Measurements from ENCODE around the gene ITSN1. TPM values are rescaled to one million over a fixed set of nuclear protein-coding genes. Genes with fewer than 3 reads are reported as not detected.

Gene ITSN1
- total RNA-seq, 1 donor from 2014 or later: 77.5 TPM

DNA sequence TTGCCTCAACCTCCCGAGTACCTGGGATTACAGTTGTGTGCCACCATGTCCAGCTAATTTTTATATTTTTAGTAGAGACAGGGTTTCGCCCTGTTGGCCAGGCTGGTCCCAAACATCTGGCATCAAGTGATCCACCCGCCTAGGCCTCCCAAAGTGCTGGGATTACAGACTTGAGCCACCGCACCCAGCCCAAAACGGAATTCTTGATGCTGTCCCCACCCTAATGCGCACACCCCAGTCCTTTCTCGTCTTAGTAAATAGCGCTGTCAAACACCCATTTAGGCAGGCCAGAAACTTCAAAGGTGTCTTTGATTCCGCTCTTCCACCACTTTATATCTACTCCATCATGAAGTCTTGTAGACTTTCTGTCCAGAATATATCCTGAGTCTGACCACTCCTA, 35.1 kb downstream of the ITSN1 start:
- DNase-seq (ENCODE audit: low spot score in 2 of 2, unreplicated experiment in 2 of 2): no peak
- Mint-ChIP-seq H3K4me1 (peaks cover 10% of the 10 kb centered on the region), H3K36me3 (peaks cover 6% of the 10 kb centered on the region), H3K27ac (peak overlapping the region; percentile 23), H3K27me3 (ENCODE audit: low read depth) (no peaks in the 10 kb centered on the region), H3K9me3 (no peaks in the 10 kb centered on the region), H3K4me3 (no peak overlapping the region)
- TF ChIP-seq, protein P1, sequence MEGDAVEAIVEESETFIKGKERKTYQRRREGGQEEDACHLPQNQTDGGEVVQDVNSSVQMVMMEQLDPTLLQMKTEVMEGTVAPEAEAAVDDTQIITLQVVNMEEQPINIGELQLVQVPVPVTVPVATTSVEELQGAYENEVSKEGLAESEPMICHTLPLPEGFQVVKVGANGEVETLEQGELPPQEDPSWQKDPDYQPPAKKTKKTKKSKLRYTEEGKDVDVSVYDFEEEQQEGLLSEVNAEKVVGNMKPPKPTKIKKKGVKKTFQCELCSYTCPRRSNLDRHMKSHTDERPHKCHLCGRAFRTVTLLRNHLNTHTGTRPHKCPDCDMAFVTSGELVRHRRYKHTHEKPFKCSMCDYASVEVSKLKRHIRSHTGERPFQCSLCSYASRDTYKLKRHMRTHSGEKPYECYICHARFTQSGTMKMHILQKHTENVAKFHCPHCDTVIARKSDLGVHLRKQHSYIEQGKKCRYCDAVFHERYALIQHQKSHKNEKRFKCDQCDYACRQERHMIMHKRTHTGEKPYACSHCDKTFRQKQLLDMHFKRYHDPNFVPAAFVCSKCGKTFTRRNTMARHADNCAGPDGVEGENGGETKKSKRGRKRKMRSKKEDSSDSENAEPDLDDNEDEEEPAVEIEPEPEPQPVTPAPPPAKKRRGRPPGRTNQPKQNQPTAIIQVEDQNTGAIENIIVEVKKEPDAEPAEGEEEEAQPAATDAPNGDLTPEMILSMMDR (IDR thresholded peaks at IDR 0.05; ENCODE audit: unreplicated experiment): no peak

DNA sequence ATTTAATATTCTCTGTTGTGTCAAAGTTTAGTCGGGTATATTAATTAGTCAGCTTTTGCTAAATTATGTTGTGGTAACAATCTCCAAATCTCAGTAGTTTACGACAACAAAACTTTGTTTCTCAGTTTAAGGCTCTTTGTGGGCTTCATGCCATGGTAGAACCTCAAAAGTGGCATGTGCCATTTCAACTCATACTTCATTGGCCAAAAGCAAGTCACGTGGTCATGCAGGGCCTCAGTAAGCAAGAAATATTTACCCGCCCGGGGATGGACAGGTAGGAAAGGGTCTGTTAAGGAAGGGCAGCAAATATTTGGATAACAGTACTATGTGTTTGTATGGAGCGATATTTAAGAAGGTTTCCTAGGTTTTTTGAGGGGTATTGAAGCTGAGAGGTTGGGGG, 38.6 kb downstream of the ITSN1 start:
- Mint-ChIP-seq H3K4me1 (peaks cover 36% of the 10 kb centered on the region), H3K9me3 (no peaks in the 10 kb centered on the region), H3K4me3 (no peak overlapping the region), H3K27ac (no peak overlapping the region), H3K27me3 (ENCODE audit: low read depth) (no peaks in the 10 kb centered on the region), H3K36me3 (peaks cover 6% of the 10 kb centered on the region)
- TF ChIP-seq, protein P1 (IDR thresholded peaks at IDR 0.05; ENCODE audit: unreplicated experiment): no peak
- DNase-seq (ENCODE audit: low spot score in 2 of 2, unreplicated experiment in 2 of 2): no peak

DNA sequence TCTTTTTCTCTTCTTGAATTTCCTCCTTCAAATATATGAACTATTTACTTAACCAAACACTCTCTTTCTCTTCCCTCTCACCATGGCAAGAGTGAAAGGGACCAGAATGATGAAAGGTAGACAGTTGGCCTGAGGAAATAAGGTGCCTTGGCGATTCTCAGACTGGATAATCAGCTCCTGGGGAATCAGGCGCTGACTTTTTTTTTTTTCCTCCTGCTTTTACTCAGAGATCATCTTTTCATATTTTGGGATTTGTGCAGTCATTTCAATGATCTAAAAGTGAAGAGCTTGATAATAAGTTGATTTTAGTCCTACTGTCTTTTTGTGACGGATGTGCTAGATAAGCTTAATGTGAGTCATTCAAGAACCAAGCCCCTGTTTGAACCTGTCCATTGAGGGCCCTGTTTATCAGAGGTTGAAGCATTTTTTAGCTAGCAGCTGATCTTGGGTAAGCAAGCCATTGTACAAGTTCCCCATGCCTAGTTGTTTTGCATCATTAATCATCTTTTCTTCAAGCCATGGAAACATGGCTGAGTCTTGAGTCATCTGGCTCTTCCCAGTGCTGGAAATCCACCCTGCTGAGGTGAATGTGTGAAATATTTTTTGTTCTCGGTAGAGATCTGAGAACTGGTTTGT, 40.8 kb downstream of the ITSN1 start:
- H3K4me1 Mint-ChIP-seq: peaks cover 51% of the 10 kb centered on the region
- no peaks in the 10 kb centered on the region for H3K9me3 Mint-ChIP-seq
- no peaks in the 10 kb centered on the region for H3K36me3 Mint-ChIP-seq
- no peak overlapping the region for H3K4me3 Mint-ChIP-seq
- H3K27me3 Mint-ChIP-seq (ENCODE audit: low read depth): no peaks in the 10 kb centered on the region
- no peak for DNase-seq (ENCODE audit: low spot score in 2 of 2, unreplicated experiment in 2 of 2)
- TF ChIP-seq, protein P1 (IDR thresholded peaks at IDR 0.05; ENCODE audit: unreplicated experiment): no peak
- peak overlapping the region; percentile 86 for H3K27ac Mint-ChIP-seq

DNA sequence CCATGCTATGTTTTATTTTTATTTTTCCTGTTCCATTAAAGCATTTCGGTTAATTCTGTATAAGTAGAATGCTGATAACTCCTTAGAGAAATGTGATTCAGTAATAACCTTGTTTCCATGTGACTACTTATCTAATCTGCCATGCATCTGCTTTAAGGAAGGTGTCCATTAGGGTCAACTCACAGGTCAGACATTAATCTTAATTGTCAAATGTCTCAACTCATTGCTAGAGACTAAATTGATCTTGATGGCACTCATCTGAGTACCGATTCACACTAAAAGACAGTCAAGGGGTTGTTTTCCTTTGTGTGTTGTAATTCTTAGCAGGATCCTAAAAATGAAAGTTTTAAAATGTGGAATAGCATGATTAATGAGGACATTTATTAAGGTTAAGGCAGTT, 41.8 kb downstream of the ITSN1 start:
- H3K4me3 Mint-ChIP-seq: no peak overlapping the region

DNA sequence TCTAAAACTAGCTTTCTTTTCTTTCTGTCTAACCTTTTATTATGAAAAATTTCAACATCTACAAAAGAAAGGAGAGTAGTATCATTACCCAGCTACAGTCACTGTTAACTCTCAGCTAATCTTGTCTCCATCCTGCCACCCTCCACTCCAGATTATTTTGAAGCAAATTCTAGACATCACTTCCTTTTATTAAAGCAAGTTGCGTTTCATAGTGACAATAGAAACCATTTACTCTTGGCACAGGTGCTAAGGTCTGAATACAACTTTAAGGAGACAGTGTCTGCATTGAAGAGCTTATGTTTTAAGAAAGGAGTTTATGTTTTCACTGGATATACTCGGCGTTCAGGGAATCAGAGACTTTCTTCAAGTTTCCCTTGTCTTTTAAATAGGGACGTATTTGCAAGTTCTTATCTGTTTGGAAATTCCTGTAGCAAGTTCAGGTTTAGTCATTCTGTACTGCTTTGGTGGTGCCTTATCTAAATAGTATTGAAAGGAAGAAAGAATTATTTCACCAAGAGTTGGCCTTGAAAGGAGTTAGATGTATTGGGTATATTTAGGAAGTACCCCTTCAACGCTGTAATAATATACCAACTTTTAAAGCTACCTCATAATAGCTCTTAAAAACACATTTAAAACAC, 42.7 kb downstream of the ITSN1 start:
- Mint-ChIP-seq H3K27ac (peak overlapping the region; percentile 88), H3K27me3 (ENCODE audit: low read depth) (no peaks in the 10 kb centered on the region), H3K4me1 (peaks cover 54% of the 10 kb centered on the region), H3K9me3 (no peaks in the 10 kb centered on the region), H3K4me3 (no peak overlapping the region), H3K36me3 (no peaks in the 10 kb centered on the region)
- TF ChIP-seq, protein P1 (IDR thresholded peaks at IDR 0.05; ENCODE audit: unreplicated experiment): no peak
- no peak for DNase-seq (ENCODE audit: low spot score in 2 of 2, unreplicated experiment in 2 of 2)

More for the DNA sequence above, 41.8 kb downstream of the ITSN1 start:
- TF ChIP-seq, protein P1 (IDR thresholded peaks at IDR 0.05; ENCODE audit: unreplicated experiment): no peak
- Mint-ChIP-seq H3K27ac (peak overlapping the region; percentile 86), H3K27me3 (ENCODE audit: low read depth) (no peaks in the 10 kb centered on the region), H3K9me3 (no peaks in the 10 kb centered on the region), H3K36me3 (no peaks in the 10 kb centered on the region), H3K4me1 (peaks cover 54% of the 10 kb centered on the region)
- no peak for DNase-seq (ENCODE audit: low spot score in 2 of 2, unreplicated experiment in 2 of 2)
